K562 (cell line): ENCODE results near the gene ADSS1. TPM values are rescaled to one million over a fixed set of nuclear protein-coding genes. Genes with fewer than 3 reads are reported as not detected.
A peak's percentile ranks its signal among the peaks of the same experiment; 100 is the strongest.

Source experiments
- BDP1 ChIP-seq: IDR thresholded peaks from 3 replicates; pipeline ENCODE4 v1.6.1; 2011; ENCODE audit not compliant: insufficient read length, insufficient read depth
- BRCA1 ChIP-seq, 2 experiments: fragments of 450-650 bp in 1 of 2; sonication (generic) in 1 of 2; formaldehyde crosslinking in 1 of 2; IDR thresholded peaks; 2 replicates each; pipeline versions ENCODE4 v1.5.0 to v1.6.1; 2017 to 2020; ENCODE audit warnings: mild to moderate bottlenecking in 1 of 2, missing genetic modification reagents in 1 of 2
- CREB1 ChIP-seq, 2 experiments: sonication (generic) in 1 of 2; formaldehyde crosslinking in 1 of 2; IDR thresholded peaks; 2 replicates each; pipeline versions ENCODE4 v1.6.1 to v1.8.0; 2012 to 2022; ENCODE audit warnings: inconsistent platforms in 1 of 2, mild to moderate bottlenecking in 1 of 2, missing genetic modification reagents in 1 of 2, moderate library complexity in 1 of 2
- ETV1 ChIP-seq: fragments of 450-650 bp; conservative IDR thresholded peaks from 2 replicates; pipeline ENCODE4 v1.6.1; 2016; ENCODE audit warnings: missing genetic modification characterization, control low read depth, low read depth, missing compliant biosample characterization
- GTF2F1 ChIP-seq: IDR thresholded peaks from 2 replicates; pipeline ENCODE4 v1.6.1; 2011; ENCODE audit warnings: low read depth, low read length, improper control_type of control experiment
- HNRNPLL ChIP-seq: fragments of 200-400 bp; formaldehyde crosslinking; IDR thresholded peaks from 2 replicates; pipeline ENCODE4 v1.6.1; 2017; ENCODE audit warnings: low read length, low read depth, mild to moderate bottlenecking; ENCODE audit not compliant: poor library complexity, severe bottlenecking
- L3MBTL2 ChIP-seq: fragments of 450-650 bp; IDR thresholded peaks from 2 replicates; pipeline ENCODE4 v1.6.1; 2016; ENCODE audit warnings: mild to moderate bottlenecking, moderate library complexity
- LEF1 ChIP-seq: fragments of 450-650 bp; IDR thresholded peaks from 2 replicates; pipeline ENCODE4 v1.6.1; 2016; ENCODE audit warnings: mild to moderate bottlenecking
- NR2C1 ChIP-seq, 2 experiments: fragments of 450-650 bp; IDR thresholded peaks; 2 replicates each; pipeline ENCODE4 v1.6.1; 2017; ENCODE audit warnings: mild to moderate bottlenecking in 2 of 2, antibody characterized with exemption in 1 of 2, inconsistent platforms in 1 of 2, missing compliant biosample characterization in 1 of 2, missing genetic modification characterization in 1 of 2
- RBM17 ChIP-seq: fragments of 200-400 bp; formaldehyde crosslinking; IDR thresholded peaks from 2 replicates; pipeline ENCODE4 v1.6.1; 2017; ENCODE audit warnings: low read depth, mild to moderate bottlenecking, low read length, borderline replicate concordance
- SMARCC2 ChIP-seq: fragments of 450-650 bp; IDR thresholded peaks from 2 replicates; pipeline ENCODE4 v1.6.1; 2017; ENCODE audit warnings: antibody characterized with exemption, moderate library complexity, mild to moderate bottlenecking, low read depth
- SRSF9 ChIP-seq: fragments of 200-400 bp; formaldehyde crosslinking; IDR thresholded peaks from 2 replicates; pipeline ENCODE4 v1.6.1; 2017; ENCODE audit warnings: low read depth, low read length, borderline replicate concordance
- ZNF121 ChIP-seq: sonication (generic); formaldehyde crosslinking; conservative IDR thresholded peaks from 2 replicates; pipeline ENCODE4 v1.8.0; 2022; ENCODE audit warnings: missing genetic modification reagents
- ZNF24 ChIP-seq: fragments of 450-650 bp; IDR thresholded peaks from 2 replicates; pipeline ENCODE4 v1.6.1; 2016
- ZNF316 ChIP-seq: fragments of 450-650 bp; IDR thresholded peaks from 2 replicates; pipeline ENCODE4 v1.6.1; 2016
- ZNF431 ChIP-seq: sonication (generic); formaldehyde crosslinking; IDR thresholded peaks from 2 replicates; pipeline ENCODE4 v1.8.0; 2022; ENCODE audit warnings: mild to moderate bottlenecking, missing genetic modification reagents
- ZNF584 ChIP-seq: fragments of 200-800 bp; sonication (Bioruptor generic); IDR thresholded peaks from 2 replicates; pipeline ENCODE4 v1.6.1; 2016; ENCODE audit warnings: low read depth, mild to moderate bottlenecking, missing genetic modification characterization, missing compliant biosample characterization
- ZNF586 ChIP-seq: fragments of 450-650 bp; formaldehyde crosslinking; conservative IDR thresholded peaks from 2 replicates; pipeline ENCODE4 v1.4.0; 2020; ENCODE audit warnings: mild to moderate bottlenecking, moderate library complexity
- ZZZ3 ChIP-seq: fragments of 450-650 bp; IDR thresholded peaks from 2 replicates; pipeline ENCODE4 v1.6.1; 2016; ENCODE audit warnings: antibody characterized with exemption, mild to moderate bottlenecking, moderate library complexity
- polyA plus RNA-seq, 8 experiments: library from polyadenylated mRNA; depleted of rRNA in 4 of 8; stranded (reverse) in 5 of 8; unstranded in 3 of 8; fragments of >200 nt; fragmentation: Nextera tagmentation in 2 of 8; fragmentation: Illumina TruSeq in 1 of 8; extraction: Ambion mirVana in 2 of 8; extraction: Trizol in 1 of 8; gene quantifications; 2 replicates each; pipeline versions ENCODE4 v1.2.1 to v1.2.3, GENCODE V29; 2011 to 2014; ENCODE audit warnings: inconsistent platforms in 1 of 8, missing spikeins in 1 of 8
- total RNA-seq, 7 experiments: library from RNA; depleted of rRNA in 6 of 7; stranded (reverse); fragments of >200 nt in 6 of 7; fragmentation: Illumina TruSeq in 2 of 7; extraction: Trizol in 2 of 7; gene quantifications; 2 replicates each; pipeline versions ENCODE4 v1.2.1 to v1.2.3, GENCODE V29; 2011 to 2021; ENCODE audit warnings: low replicate concordance in 1 of 7
- TF ChIP-seq, protein P1 (sequence below): fragments of 450-650 bp; IDR thresholded peaks from 2 replicates; pipeline ENCODE4 v1.6.1; 2017; ENCODE audit warnings: antibody characterized with exemption
- TF ChIP-seq, protein P2 (sequence below): sonication (generic); formaldehyde crosslinking; IDR thresholded peaks from 2 replicates; pipeline ENCODE4 v1.8.1; 2022; ENCODE audit warnings: missing genetic modification reagents
- TF ChIP-seq, protein P3 (sequence below): fragments of 450-650 bp; IDR thresholded peaks from 2 replicates; pipeline ENCODE4 v1.6.1; 2017; ENCODE audit warnings: mild to moderate bottlenecking, moderate library complexity
- TF ChIP-seq, protein P4 (sequence below): fragments of 450-650 bp; formaldehyde crosslinking; IDR thresholded peaks from 2 replicates; pipeline ENCODE4 v1.4.0; 2020; ENCODE audit warnings: mild to moderate bottlenecking, moderate library complexity

Gene ADSS1
- total and polyA plus RNA-seq, 9 of the 15 experiments (the other 6 are each of a cell fraction or from before 2014, with no cell fraction given): 0.53 to 5.9 (median 3.9) TPM

DNA sequence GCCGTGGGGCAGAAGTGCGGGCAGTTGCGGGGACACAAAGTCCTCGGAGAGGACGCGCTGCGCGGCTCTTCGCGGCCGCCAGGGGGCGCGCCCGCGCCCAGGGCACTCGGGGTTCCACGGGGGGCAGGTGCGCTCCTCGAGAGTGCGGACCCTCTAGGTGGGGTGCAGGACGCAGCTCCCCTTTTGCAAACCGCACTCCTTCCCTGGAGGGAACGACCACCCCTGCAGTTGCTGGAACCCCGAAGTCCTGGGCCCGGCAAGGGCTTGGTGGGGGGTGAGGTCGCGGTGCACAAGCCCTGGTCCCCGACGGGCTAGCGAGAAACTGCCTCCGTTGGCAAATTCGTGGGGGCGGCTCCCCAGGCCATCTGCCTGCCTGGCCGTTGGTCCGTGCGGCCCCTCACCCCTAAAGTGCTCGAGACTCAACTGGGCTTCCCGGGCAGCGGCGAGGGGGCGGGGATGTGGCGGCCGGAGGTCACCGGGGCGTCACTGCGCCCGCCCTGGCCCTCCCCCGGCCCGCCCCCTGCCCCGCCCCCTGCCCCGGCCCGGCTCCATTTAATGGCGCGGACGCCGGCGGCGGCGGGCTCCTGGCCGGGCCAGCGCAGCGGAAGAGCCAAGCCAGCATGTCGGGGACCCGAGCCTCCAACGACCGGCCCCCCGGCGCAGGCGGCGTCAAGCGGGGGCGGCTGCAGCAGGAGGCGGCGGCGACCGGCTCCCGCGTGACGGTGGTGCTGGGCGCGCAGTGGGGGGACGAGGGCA, at the start of gene ADSS1 (continued):
- TF ChIP-seq ZNF431 (CRISPR knock-in tag): no peak
- TF ChIP-seq RBM17: no peak
- TF ChIP-seq, protein P1, sequence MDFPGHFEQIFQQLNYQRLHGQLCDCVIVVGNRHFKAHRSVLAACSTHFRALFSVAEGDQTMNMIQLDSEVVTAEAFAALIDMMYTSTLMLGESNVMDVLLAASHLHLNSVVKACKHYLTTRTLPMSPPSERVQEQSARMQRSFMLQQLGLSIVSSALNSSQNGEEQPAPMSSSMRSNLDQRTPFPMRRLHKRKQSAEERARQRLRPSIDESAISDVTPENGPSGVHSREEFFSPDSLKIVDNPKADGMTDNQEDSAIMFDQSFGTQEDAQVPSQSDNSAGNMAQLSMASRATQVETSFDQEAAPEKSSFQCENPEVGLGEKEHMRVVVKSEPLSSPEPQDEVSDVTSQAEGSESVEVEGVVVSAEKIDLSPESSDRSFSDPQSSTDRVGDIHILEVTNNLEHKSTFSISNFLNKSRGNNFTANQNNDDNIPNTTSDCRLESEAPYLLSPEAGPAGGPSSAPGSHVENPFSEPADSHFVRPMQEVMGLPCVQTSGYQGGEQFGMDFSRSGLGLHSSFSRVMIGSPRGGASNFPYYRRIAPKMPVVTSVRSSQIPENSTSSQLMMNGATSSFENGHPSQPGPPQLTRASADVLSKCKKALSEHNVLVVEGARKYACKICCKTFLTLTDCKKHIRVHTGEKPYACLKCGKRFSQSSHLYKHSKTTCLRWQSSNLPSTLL: no peak
- no peak for TF ChIP-seq ZZZ3
- TF ChIP-seq BDP1: no peak
- TF ChIP-seq, protein P2, sequence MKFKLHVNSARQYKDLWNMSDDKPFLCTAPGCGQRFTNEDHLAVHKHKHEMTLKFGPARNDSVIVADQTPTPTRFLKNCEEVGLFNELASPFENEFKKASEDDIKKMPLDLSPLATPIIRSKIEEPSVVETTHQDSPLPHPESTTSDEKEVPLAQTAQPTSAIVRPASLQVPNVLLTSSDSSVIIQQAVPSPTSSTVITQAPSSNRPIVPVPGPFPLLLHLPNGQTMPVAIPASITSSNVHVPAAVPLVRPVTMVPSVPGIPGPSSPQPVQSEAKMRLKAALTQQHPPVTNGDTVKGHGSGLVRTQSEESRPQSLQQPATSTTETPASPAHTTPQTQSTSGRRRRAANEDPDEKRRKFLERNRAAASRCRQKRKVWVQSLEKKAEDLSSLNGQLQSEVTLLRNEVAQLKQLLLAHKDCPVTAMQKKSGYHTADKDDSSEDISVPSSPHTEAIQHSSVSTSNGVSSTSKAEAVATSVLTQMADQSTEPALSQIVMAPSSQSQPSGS (CRISPR knock-in tag): no peak
- no peak for TF ChIP-seq SRSF9
- TF ChIP-seq ZNF586 (CRISPR knock-in tag): no peak
- TF ChIP-seq ZNF584 (CRISPR knock-in tag): no peak
- no peak for TF ChIP-seq ZNF24
- no peak for TF ChIP-seq GTF2F1
- TF ChIP-seq, protein P3, sequence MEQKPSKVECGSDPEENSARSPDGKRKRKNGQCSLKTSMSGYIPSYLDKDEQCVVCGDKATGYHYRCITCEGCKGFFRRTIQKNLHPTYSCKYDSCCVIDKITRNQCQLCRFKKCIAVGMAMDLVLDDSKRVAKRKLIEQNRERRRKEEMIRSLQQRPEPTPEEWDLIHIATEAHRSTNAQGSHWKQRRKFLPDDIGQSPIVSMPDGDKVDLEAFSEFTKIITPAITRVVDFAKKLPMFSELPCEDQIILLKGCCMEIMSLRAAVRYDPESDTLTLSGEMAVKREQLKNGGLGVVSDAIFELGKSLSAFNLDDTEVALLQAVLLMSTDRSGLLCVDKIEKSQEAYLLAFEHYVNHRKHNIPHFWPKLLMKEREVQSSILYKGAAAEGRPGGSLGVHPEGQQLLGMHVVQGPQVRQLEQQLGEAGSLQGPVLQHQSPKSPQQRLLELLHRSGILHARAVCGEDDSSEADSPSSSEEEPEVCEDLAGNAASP: no peak
- TF ChIP-seq HNRNPLL: no peak
- TF ChIP-seq BRCA1 (IDR thresholded peaks at IDR 0.05): no peak
- no peak for TF ChIP-seq BRCA1 (CRISPR knock-in tag; IDR thresholded peaks at IDR 0.05)
- no peak for TF ChIP-seq SMARCC2
- TF ChIP-seq CREB1 (IDR thresholded peaks at IDR 0.05): no peak; the same call in 1 of the 2 replicates
- no peak for TF ChIP-seq CREB1 (CRISPR knock-in tag; IDR thresholded peaks at IDR 0.05)
- peak; percentile 42; the same call in 1 of the 2 replicates for TF ChIP-seq NR2C1 (IDR thresholded peaks at IDR 0.05)
- peak; percentile 30; the same call in 1 of the 2 replicates for TF ChIP-seq NR2C1 (tag; IDR thresholded peaks at IDR 0.05)
- TF ChIP-seq L3MBTL2: no peak
- TF ChIP-seq, protein P4, sequence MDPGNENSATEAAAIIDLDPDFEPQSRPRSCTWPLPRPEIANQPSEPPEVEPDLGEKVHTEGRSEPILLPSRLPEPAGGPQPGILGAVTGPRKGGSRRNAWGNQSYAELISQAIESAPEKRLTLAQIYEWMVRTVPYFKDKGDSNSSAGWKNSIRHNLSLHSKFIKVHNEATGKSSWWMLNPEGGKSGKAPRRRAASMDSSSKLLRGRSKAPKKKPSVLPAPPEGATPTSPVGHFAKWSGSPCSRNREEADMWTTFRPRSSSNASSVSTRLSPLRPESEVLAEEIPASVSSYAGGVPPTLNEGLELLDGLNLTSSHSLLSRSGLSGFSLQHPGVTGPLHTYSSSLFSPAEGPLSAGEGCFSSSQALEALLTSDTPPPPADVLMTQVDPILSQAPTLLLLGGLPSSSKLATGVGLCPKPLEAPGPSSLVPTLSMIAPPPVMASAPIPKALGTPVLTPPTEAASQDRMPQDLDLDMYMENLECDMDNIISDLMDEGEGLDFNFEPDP (CRISPR knock-in tag): no peak
- peak; percentile 65; the same call in 1 of the 2 replicates for TF ChIP-seq ZNF316
- TF ChIP-seq ETV1 (tag): no peak
- no peak for TF ChIP-seq LEF1
- no peak for TF ChIP-seq ZNF121 (CRISPR knock-in tag)
